Measurements from ENCODE around the gene CTNNA3.

- TF ChIP-seq, protein P1, sequence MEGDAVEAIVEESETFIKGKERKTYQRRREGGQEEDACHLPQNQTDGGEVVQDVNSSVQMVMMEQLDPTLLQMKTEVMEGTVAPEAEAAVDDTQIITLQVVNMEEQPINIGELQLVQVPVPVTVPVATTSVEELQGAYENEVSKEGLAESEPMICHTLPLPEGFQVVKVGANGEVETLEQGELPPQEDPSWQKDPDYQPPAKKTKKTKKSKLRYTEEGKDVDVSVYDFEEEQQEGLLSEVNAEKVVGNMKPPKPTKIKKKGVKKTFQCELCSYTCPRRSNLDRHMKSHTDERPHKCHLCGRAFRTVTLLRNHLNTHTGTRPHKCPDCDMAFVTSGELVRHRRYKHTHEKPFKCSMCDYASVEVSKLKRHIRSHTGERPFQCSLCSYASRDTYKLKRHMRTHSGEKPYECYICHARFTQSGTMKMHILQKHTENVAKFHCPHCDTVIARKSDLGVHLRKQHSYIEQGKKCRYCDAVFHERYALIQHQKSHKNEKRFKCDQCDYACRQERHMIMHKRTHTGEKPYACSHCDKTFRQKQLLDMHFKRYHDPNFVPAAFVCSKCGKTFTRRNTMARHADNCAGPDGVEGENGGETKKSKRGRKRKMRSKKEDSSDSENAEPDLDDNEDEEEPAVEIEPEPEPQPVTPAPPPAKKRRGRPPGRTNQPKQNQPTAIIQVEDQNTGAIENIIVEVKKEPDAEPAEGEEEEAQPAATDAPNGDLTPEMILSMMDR (IDR thresholded peaks at IDR 0.05; ENCODE audit: low read depth, low read length, missing input control) = no peak
- no peak for TF ChIP-seq GABPA (IDR thresholded peaks at IDR 0.05 in 1 of 2, conservative IDR thresholded peaks at IDR 0.05 in 1 of 2)
- peak; percentile 92 to 93 for TF ChIP-seq HNF4A (conservative IDR thresholded peaks at IDR 0.05)
- TF ChIP-seq, protein P2, sequence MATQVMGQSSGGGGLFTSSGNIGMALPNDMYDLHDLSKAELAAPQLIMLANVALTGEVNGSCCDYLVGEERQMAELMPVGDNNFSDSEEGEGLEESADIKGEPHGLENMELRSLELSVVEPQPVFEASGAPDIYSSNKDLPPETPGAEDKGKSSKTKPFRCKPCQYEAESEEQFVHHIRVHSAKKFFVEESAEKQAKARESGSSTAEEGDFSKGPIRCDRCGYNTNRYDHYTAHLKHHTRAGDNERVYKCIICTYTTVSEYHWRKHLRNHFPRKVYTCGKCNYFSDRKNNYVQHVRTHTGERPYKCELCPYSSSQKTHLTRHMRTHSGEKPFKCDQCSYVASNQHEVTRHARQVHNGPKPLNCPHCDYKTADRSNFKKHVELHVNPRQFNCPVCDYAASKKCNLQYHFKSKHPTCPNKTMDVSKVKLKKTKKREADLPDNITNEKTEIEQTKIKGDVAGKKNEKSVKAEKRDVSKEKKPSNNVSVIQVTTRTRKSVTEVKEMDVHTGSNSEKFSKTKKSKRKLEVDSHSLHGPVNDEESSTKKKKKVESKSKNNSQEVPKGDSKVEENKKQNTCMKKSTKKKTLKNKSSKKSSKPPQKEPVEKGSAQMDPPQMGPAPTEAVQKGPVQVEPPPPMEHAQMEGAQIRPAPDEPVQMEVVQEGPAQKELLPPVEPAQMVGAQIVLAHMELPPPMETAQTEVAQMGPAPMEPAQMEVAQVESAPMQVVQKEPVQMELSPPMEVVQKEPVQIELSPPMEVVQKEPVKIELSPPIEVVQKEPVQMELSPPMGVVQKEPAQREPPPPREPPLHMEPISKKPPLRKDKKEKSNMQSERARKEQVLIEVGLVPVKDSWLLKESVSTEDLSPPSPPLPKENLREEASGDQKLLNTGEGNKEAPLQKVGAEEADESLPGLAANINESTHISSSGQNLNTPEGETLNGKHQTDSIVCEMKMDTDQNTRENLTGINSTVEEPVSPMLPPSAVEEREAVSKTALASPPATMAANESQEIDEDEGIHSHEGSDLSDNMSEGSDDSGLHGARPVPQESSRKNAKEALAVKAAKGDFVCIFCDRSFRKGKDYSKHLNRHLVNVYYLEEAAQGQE (IDR thresholded peaks at IDR 0.05) = no peak
- TF ChIP-seq JUND (IDR thresholded peaks at IDR 0.05) = peak in 1 of 2 donors; percentile 12
Observed at GRCh38 chr10:66281327-66281726, 1414.7 kb downstream of the CTNNA3 start.
